Esophagus squamous epithelium (tissue), 4 donors: ENCODE data around the gene TMEM135.

Experiments
- POLR2A ChIP-seq, 4 donors: fragments of 450-650 bp; IDR thresholded peaks; one replicate each; pipeline ENCODE4 v1.6.1; 2017; ENCODE audit warnings: antibody characterized with exemption in 4 of 4, mild to moderate bottlenecking in 4 of 4, moderate library complexity in 3 of 4
- TF ChIP-seq, protein P1 (sequence below), 6 experiments: fragments of 450-650 bp in 4 of 6; fragments of 200-600 bp in 2 of 6; sonication (generic) in 2 of 6; IDR thresholded peaks; one replicate each; pipeline ENCODE4 v1.5.1; 2016 to 2019; ENCODE audit warnings: antibody characterized with exemption in 6 of 6, mild to moderate bottlenecking in 4 of 6, moderate library complexity in 4 of 6

DNA sequence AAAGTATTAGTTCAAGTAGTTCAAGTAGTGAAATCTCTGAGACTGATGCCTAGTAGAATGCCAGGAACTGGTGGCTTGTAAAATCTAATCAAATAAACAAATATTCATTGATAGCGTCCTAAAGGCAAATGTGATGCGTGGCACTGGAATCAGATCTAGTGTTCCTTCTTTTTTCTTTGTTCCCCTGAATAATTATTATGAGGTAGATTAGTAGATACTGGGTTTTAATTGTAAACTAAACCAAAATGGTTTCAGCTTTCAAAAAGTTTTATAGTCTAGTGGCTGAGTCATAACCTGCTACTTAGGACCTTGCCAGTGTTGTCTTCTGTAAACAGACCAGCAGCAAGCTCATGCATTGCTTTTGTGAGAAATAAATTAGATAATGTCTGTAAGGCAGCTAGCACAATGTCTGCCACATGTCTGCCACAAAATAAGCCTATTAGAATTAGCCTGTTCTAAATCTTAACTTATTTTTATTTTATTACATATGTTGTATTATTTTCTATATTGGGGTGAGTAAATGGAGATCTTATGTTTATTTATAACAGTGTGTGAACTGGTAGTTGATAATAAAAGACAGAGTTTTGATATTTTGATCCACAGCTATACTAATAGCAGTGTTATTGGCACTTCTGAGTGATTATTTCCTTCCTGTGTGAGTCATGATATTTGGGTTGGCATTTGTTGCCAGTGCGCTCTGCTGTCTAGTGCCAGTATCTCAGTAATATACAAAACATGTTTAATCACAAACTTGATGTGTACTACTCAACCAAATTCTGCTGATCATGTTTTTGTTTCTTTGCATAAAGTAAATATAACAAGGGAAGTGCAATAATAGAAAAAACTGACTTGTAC is 135.7 kb downstream of the TMEM135 start:
- TF ChIP-seq, protein P1, sequence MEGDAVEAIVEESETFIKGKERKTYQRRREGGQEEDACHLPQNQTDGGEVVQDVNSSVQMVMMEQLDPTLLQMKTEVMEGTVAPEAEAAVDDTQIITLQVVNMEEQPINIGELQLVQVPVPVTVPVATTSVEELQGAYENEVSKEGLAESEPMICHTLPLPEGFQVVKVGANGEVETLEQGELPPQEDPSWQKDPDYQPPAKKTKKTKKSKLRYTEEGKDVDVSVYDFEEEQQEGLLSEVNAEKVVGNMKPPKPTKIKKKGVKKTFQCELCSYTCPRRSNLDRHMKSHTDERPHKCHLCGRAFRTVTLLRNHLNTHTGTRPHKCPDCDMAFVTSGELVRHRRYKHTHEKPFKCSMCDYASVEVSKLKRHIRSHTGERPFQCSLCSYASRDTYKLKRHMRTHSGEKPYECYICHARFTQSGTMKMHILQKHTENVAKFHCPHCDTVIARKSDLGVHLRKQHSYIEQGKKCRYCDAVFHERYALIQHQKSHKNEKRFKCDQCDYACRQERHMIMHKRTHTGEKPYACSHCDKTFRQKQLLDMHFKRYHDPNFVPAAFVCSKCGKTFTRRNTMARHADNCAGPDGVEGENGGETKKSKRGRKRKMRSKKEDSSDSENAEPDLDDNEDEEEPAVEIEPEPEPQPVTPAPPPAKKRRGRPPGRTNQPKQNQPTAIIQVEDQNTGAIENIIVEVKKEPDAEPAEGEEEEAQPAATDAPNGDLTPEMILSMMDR (IDR thresholded peaks at IDR 0.05) = no peak
- no peak for TF ChIP-seq POLR2A (IDR thresholded peaks at IDR 0.05)
